DOHH2 (cell line): ENCODE data around the gene TRIM25.

Experiments
- CTCF ChIP-seq: fragments of 200-600 bp; sonication (generic); IDR thresholded peaks from one replicate; pipeline ENCODE4 v1.5.1; 2014; ENCODE audit warnings: antibody characterized with exemption, mild to moderate bottlenecking, low read depth, low read length; ENCODE audit not compliant: poor library complexity, severe bottlenecking
- EZH2phosphoT487 ChIP-seq: fragments of 200-600 bp; sonication (generic); IDR thresholded peaks from 2 replicates; pipeline ENCODE4 v1.6.1; 2017; ENCODE audit warnings: borderline replicate concordance, mild to moderate bottlenecking, antibody characterized with exemption, low read length, moderate library complexity, mixed read lengths

GRCh38 chr17:56937687-56938086, 23.8 kb upstream of the TRIM25 start:
- no peak for TF ChIP-seq CTCF
- no peak for TF ChIP-seq EZH2phosphoT487
